PC-9 (cell line): ENCODE results near the gene ZNF385A. TPM values are rescaled to one million over a fixed set of nuclear protein-coding genes. Genes with fewer than 3 reads are reported as not detected.
A peak's percentile ranks its signal among the peaks of the same experiment; 100 is the strongest.

ENCODE experiments used
- BruUV-seq: library from RNA; stranded (reverse); fragments of 400-500 nt; replicated peaks from 2 replicates; lab custom pipeline; 2021; lab: Mats Ljungman, UMichigan
- CTCF ChIA-PET: fragments of 300-600 bp; sonication (Branson Sonifier 250); formaldehyde crosslinking; loops from one replicate; lab custom pipeline; 2022; ENCODE audit warnings: antibody characterized with exemption; lab: Charles Lee
- POLR2A ChIA-PET: fragments of 300-600 bp; sonication (Branson Sonifier 250); formaldehyde crosslinking; loops from one replicate; lab custom pipeline; 2022; ENCODE audit warnings: antibody characterized with exemption; ENCODE audit not compliant: unreplicated experiment; lab: Charles Lee
- DNase-seq, 2 experiments: peaks; one replicate each; pipeline versions ENCODE4 v3.0.0 to v3.0.0-alpha.2; 2015 to 2022; ENCODE audit warnings: mixed read lengths in 1 of 2
- H2AFZ ChIP-seq: fragments of 200-600 bp; sonication (generic); 2 replicates; pipeline ENCODE4 v1.8.1; 2017; ENCODE audit warnings: antibody characterized with exemption
- H3F3A ChIP-seq: fragments of 200-600 bp; sonication (generic); 2 replicates; pipeline ENCODE4 v1.8.1; 2017; ENCODE audit warnings: antibody characterized with exemption, mild to moderate bottlenecking, low read depth; ENCODE audit not compliant: insufficient read depth
- H3K27ac ChIP-seq: fragments of 200-600 bp; sonication (generic); 2 replicates; pipeline ENCODE4 v1.6.1; 2016; ENCODE audit warnings: mixed run types
- H3K27me3 ChIP-seq: fragments of 200-600 bp; sonication (generic); 2 replicates; pipeline ENCODE4 v1.6.1; 2016; ENCODE audit warnings: low read depth, mixed run types; ENCODE audit not compliant: insufficient read depth
- H3K36me3 ChIP-seq: fragments of 200-600 bp; sonication (generic); 2 replicates; pipeline ENCODE4 v1.6.1; 2016; ENCODE audit warnings: low read depth, mixed run types
- H3K4me1 ChIP-seq: fragments of 200-600 bp; sonication (generic); replicated peaks from 2 replicates; pipeline ENCODE4 v1.6.1; 2016; ENCODE audit warnings: mixed run types; ENCODE audit not compliant: insufficient read depth
- H3K4me2 ChIP-seq: fragments of 200-600 bp; sonication (generic); 2 replicates; pipeline ENCODE4 v1.6.1; 2017; ENCODE audit warnings: mixed run types
- H3K4me3 ChIP-seq: fragments of 200-600 bp; sonication (generic); 2 replicates; pipeline ENCODE4 v1.6.1; 2016; ENCODE audit warnings: mixed run types
- H3K79me2 ChIP-seq: fragments of 200-600 bp; sonication (generic); 2 replicates; pipeline ENCODE4 v1.6.1; 2017; ENCODE audit warnings: low read depth, mixed run types
- H3K9me2 ChIP-seq: fragments of 200-600 bp; sonication (generic); 2 replicates; pipeline ENCODE4 v1.8.1; 2017; ENCODE audit warnings: mild to moderate bottlenecking; ENCODE audit not compliant: insufficient read depth
- H3K9me3 ChIP-seq: fragments of 200-600 bp; sonication (generic); 2 replicates; pipeline ENCODE4 v1.8.1; 2016; ENCODE audit warnings: low read depth; ENCODE audit not compliant: insufficient read depth
- H4K20me1 ChIP-seq: fragments of 200-600 bp; sonication (generic); 2 replicates; pipeline ENCODE4 v1.8.1; 2017; ENCODE audit not compliant: insufficient read depth
- EZH2 ChIP-seq: fragments of 200-600 bp; sonication (generic); IDR thresholded peaks from 2 replicates; pipeline ENCODE4 v1.8.0; 2017; ENCODE audit warnings: antibody characterized with exemption, low read depth
- intact Hi-C: fragments of 100-400 bp; cut with micrococcal nuclease; formaldehyde crosslinking; loops from one replicate; pipeline ENCODE4 v1.10.0; 2022; ENCODE audit not compliant: unreplicated experiment
- total RNA-seq: library from RNA; stranded (reverse); gene quantifications from 2 replicates; pipeline ENCODE4 v1.2.3, GENCODE V29; 2021
- TF ChIP-seq, protein P1 (sequence below): fragments of 200-600 bp; sonication (generic); conservative IDR thresholded peaks from 2 replicates; pipeline ENCODE4 v1.6.1; 2017; ENCODE audit warnings: mixed run types, antibody characterized with exemption, mild to moderate bottlenecking, moderate library complexity

ZNF385A gene
- total RNA-seq, 1 experiment from 2014 or later: 17.2 TPM

DNA sequence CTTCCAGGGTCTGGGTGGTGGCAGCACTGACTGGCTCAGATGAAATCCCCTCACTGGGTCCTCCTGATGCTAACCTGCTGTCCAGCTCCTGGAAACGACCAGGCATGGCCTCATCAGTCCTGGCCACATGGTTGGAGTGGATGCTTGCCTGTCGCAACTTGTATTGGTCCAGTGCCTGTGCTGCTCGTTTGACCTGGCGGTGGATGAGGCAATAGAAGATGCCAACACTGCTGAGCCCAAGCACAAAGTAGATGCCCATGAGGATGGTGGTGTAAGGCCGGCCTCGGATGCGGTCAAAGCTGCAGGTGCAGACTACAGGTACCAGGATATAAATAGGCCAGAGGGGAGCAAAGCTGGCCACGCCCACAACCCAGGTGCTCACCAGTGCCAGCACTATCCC is 21.5 kb downstream of the ZNF385A start:
- TF ChIP-seq, protein P1, sequence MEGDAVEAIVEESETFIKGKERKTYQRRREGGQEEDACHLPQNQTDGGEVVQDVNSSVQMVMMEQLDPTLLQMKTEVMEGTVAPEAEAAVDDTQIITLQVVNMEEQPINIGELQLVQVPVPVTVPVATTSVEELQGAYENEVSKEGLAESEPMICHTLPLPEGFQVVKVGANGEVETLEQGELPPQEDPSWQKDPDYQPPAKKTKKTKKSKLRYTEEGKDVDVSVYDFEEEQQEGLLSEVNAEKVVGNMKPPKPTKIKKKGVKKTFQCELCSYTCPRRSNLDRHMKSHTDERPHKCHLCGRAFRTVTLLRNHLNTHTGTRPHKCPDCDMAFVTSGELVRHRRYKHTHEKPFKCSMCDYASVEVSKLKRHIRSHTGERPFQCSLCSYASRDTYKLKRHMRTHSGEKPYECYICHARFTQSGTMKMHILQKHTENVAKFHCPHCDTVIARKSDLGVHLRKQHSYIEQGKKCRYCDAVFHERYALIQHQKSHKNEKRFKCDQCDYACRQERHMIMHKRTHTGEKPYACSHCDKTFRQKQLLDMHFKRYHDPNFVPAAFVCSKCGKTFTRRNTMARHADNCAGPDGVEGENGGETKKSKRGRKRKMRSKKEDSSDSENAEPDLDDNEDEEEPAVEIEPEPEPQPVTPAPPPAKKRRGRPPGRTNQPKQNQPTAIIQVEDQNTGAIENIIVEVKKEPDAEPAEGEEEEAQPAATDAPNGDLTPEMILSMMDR: no peak
- no peak for TF ChIP-seq EZH2
- no TSS peak for BruUV-seq

DNA sequence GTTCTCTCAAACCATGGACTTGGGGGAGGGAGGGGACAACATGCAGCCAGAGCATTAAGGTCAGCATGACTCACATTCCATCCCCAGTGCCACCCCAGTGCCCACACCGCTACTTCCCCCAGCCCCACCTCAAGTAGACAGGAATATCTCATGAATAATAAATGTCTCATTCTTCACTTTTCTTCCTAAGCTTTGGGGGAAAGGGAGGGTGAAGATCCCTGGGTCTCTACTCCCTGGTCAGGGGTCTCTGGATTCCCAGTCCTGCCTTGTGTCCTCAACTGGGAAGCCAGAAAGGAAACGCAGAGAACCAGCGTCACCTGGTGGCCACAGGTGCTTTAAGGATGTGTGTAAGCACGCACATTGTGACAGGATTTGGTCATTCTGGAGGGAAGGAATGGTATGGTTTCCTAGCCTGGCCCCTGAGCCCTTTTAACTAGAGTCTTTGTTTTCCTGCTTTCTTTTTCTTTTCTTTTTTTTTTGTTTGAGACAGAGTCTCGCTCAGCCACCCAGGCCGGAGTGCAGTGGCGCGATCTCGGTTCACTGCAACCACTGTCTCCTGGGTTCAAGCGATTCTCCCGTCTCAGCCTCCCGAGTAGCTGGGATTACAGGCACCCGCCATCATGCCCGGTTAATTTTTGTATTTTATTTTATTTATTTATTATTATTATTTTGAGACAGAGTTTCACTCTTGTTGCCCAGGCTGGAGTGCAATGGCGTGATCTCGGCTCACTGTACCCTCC is 23.6 kb downstream of the ZNF385A start:
- ChIA-PET POLR2A (no interaction called here), CTCF (interaction anchor here (1.0 to 3.7 kb wide), 5 partner anchors 8 to 141 kb away, joined by 3 to 17 read pairs (median 5); partner anchors contain the start of gene COPZ1)
- no peaks in the 10 kb centered on the region for H3K9me2 ChIP-seq
- H3F3A ChIP-seq: peaks cover 17% of the 10 kb centered on the region; the same call in 1 of the 2 replicates
- H4K20me1 ChIP-seq: no peaks in the 10 kb centered on the region
- H3K4me2 ChIP-seq: peak overlapping the region; percentile 34
- no peak overlapping the region for H3K4me3 ChIP-seq
- no peaks in the 10 kb centered on the region for H3K79me2 ChIP-seq
- no TSS peak for BruUV-seq
- H3K9me3 ChIP-seq: no peaks in the 10 kb centered on the region
- DNase-seq: peak; percentile 52 to 75
- no peak overlapping the region for H2AFZ ChIP-seq
- H3K27me3 ChIP-seq: no peaks in the 10 kb centered on the region
- no peak overlapping the region for H3K27ac ChIP-seq
- TF ChIP-seq, protein P1: peak; percentile 89
- TF ChIP-seq EZH2: no peak
- H3K4me1 ChIP-seq: peaks cover 14% of the 10 kb centered on the region
- no peaks in the 10 kb centered on the region for H3K36me3 ChIP-seq
- intact Hi-C loops: loop anchor here (1.0 to 10.0 kb wide), 2 partner anchors 106 to 141 kb away; no protein-coding TSS in a partner anchor

More for the DNA sequence above, 21.5 kb downstream of the ZNF385A start:
- H3K27ac ChIP-seq: no peak overlapping the region
- H3K79me2 ChIP-seq: no peaks in the 10 kb centered on the region
- no peaks in the 10 kb centered on the region for H3K9me3 ChIP-seq
- no peaks in the 10 kb centered on the region for H3K9me2 ChIP-seq
- H3K4me2 ChIP-seq: no peak overlapping the region
- peaks cover 13% of the 10 kb centered on the region; the same call in 1 of the 2 replicates for H3F3A ChIP-seq
- H2AFZ ChIP-seq: no peak overlapping the region
- H4K20me1 ChIP-seq: no peaks in the 10 kb centered on the region
- DNase-seq: no peak
- intact Hi-C loops: loop anchor here (10.0 kb wide), 1 partner anchor 108 kb away; no protein-coding TSS in a partner anchor
- no peak overlapping the region for H3K4me3 ChIP-seq
- ChIA-PET POLR2A (interaction anchor here (0.6 kb wide), 1 partner anchor 130 kb away, joined by 5 read pairs; no protein-coding TSS in a partner anchor), CTCF (no interaction called here)
- H3K4me1 ChIP-seq: peaks cover 14% of the 10 kb centered on the region
- no peaks in the 10 kb centered on the region for H3K27me3 ChIP-seq
- H3K36me3 ChIP-seq: no peaks in the 10 kb centered on the region

DNA sequence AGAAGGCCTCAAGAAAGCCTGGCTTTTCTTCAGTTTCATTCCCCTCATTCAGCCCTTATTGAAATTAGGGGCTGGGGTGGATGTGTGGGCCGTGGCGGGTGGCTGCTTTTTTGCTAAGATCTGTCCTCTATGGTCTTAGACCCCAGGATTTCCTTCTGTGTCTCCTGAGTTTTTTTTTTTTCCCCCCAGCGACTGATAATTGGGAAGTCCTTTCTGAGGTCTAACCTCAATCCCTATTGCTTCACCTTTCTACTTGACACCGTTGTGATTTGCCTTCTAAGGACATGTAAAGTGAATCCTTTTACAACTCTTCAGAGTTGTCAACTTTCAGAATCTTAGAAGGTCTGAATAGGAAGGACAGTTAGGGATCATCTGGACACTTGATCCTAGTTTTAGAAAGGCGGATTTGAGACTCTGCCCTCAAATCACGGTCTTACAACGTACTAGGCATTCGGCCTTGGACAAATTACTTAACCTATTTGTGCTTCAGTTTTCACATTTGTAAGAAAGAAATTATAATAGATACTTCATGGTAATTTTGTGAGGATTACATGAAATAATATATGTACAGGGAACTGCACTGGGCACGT is 24.7 kb downstream of the ZNF385A start:
- Histone ChIP-seq H3K4me1 (peaks cover 14% of the 10 kb centered on the region), H3K4me2 (peak overlapping the region; percentile 99), H3K36me3 (no peaks in the 10 kb centered on the region), H3F3A (peaks cover 22% of the 10 kb centered on the region; the same call in 1 of the 2 replicates), H3K9me2 (no peaks in the 10 kb centered on the region), H2AFZ (peak overlapping the region; percentile 80), H3K27me3 (no peaks in the 10 kb centered on the region), H3K27ac (peak overlapping the region; percentile 28; the same call in 1 of the 2 replicates), H4K20me1 (no peaks in the 10 kb centered on the region), H3K79me2 (no peaks in the 10 kb centered on the region), H3K9me3 (no peaks in the 10 kb centered on the region), H3K4me3 (peak overlapping the region; percentile 85)
- DNase-seq: no peak
- CTCF ChIA-PET: interaction anchor here (0.6 to 3.7 kb wide), 6 partner anchors 9 to 140 kb away, joined by 3 to 17 read pairs (median 4); partner anchors contain the start of gene COPZ1
- TF ChIP-seq EZH2: no peak
- TF ChIP-seq, protein P1: no peak
- POLR2A ChIA-PET: interaction anchor here (1.0 kb wide), 1 partner anchor 80 kb away, joined by 4 read pairs; no protein-coding TSS in a partner anchor
- BruUV-seq: TSS peak; percentile 64
- intact Hi-C loops: loop anchor here (2.0 to 10.0 kb wide), 3 partner anchors 65 to 105 kb away; partner anchors contain the start of genes CBX5 and HNRNPA1
